Stimulated activated CD8-positive, alpha-beta memory T cell treated with anti-CD3 and anti-CD28 coated beads, Interleukin-12 subunit alpha, Interleukin-12 subunit beta, amount 100 ng/mL, for 4 hours (primary cell): ENCODE results near the gene SERPINB6.
"Not testable (repeated sequence)": the region's sequence is repeated elsewhere in the genome, so short reads cannot be mapped to it uniquely, and the experiment has no call there.

ENCODE experiments used
- DNase-seq: peaks from one replicate; pipeline ENCODE4 v3.0.0-alpha.2; 2020; ENCODE audit warnings: low read depth

The SERPINB6 gene

DNA sequence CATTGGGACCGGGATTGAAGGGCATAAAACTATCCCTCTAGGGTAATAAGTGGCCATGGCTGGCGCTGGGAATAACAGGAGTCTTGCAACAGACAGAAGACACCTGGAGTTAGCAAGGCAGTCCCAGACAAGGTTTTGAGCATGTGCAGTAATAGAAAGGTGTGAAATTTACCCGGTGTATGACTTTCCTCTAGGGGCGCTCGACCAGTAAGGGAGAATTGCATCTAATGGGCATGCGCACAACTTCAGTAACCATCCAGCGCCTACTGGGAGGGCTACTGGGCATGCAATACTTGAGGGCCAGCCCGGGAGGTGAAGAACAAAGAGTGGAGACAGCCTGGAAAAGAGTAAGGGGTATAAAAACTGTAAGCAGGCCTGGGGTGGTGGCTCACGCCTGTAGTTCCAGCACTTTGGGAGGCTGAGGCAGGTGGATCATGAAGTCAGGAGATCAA, 32.7 kb downstream of the SERPINB6 start:
- DNase-seq: no peak

DNA sequence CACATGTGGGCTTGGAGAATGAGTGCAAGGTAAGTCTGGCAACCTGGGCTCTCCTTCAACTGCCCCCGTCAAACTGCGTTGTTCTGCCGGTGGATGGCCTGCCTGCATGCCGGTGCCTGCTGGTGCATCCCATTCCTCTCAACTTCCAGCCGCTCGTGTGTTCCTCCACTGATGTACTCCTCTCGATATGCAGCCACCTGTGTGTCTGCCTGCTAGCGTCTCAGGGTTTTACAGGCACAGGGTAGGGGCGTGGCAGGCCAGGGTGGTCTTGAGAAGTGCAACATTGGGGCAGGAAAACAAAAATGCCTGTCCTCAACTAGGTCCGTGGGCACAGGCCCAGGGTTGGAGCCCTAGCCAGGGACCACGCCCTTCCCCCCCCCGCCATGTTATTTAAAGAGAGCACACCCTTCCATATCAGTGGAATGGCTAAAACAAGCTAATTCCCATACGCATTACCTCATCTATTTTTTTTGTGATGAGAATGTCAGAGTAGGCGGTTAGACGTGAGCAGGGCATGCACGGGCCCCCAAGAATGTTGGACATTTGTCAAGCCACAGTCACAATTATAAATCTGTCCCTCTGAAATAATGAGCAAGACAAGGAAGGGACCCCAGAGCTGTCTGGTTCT, 33.2 kb downstream of the SERPINB6 start:
- DNase-seq: no peak

GRCh38 chr6:2937627-2938003, 33.8 kb downstream of the SERPINB6 start:
- no peak for DNase-seq

- DNase-seq: no peak
Observed at GRCh38 chr6:2935566-2936291, 35.6 kb downstream of the SERPINB6 start.

DNA sequence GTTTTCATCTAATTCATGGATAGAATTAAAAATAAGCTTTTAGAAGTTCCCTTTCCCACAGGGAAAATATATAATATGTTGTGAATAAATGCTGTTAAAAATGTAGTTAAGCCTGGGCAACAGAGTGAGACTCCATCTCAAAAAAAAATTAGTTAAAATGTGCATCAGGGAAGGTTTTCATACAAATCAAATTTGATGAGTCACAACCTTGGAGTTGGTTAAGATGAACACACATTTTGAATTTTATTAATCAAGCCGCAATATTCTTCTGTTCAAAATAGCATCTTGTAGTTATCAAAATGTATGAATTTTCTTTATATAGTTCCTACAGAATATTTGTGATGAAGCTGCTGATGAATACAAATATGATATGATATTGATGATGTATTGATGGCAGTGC, 37.3 kb downstream of the SERPINB6 start:
- DNase-seq: no peak

- DNase-seq: not testable (repeated sequence)
Observed at GRCh38 chr6:2932911-2933310, 38.5 kb downstream of the SERPINB6 start.

DNA sequence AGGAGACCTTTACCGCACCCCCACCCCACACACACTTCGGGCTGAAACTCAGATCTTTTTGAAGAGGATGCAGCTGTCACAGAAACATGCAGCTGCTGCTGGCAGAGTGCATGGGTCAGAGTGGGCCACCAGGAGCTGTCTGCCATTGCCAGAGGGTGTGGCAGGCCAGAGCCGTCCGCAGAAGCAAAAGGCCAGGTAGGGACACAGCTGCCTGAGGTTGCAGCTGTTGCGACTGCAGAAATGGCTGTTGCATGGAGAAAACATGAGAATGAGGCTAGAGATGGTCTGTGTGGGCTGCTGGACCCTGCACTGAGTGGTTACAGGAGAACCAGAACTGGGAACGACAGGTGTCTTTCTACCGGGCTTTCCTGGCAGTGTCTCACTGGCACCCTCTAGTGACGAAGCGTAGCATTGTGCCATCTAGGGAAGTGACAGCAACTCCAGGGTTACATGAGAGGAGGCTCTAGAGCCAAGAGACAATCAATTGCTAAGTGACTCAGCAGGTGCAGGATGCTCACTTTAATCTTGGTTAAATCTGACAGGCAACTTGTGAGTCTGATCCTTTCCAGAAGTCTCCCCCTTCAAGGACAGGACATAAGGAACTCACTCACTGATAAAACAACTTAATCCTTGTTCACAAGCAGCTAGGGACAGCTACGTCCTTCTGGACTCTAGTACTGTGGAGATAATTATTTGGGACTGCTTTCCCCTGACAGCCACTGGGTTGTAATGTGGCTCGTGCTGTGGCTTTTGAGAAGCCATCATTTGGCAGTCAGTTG, 39.2 kb downstream of the SERPINB6 start:
- DNase-seq: peak; percentile 63

DNA sequence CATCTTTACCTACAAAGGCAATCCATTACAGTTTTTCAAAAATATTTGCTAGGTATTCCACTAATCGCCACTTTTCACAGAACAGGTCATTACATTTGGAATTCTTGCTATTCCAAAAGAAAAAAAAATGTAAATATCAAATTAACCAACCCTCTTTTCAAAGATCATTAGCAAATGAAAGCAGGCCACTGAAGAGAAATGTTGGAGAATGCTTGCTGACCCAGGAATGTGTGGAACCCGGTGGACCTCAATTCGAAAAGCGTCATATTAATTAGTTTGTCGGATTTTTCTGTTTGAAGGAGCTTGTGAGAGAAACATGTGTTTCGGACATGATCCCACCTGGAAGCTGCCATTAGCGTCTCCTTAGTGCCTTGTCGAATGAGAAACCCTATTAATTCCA, 40.3 kb downstream of the SERPINB6 start:
- DNase-seq: no peak

DNA sequence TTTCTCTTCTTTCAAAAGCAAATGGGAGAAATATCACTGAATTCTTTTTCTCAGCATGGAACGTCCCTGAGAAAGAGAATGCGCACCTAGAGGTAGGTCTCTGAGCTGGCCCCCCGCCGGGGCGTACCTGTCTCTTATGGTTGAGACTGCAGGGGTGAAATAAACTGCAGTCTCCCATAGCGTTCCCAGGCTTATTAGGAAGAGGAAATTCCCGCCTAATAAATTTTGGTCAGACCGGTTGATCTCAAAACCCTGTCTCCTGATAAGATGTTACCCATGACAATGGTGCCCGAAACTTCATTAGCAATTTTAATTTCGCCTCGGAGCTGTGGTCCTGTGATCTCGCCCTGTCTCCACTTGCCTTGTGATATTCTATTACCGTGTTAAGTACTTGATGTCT, 43.4 kb downstream of the SERPINB6 start:
- DNase-seq: not testable (repeated sequence)

GRCh38 chr6:2925842-2926747, 45.3 kb downstream of the SERPINB6 start:
- DNase-seq: not testable (repeated sequence)

- DNase-seq: no peak
Observed at GRCh38 chr6:2921520-2922115, 49.7 kb downstream of the SERPINB6 start.

GRCh38 chr6:2920671-2921112, 50.7 kb downstream of the SERPINB6 start:
- no peak for DNase-seq

DNA sequence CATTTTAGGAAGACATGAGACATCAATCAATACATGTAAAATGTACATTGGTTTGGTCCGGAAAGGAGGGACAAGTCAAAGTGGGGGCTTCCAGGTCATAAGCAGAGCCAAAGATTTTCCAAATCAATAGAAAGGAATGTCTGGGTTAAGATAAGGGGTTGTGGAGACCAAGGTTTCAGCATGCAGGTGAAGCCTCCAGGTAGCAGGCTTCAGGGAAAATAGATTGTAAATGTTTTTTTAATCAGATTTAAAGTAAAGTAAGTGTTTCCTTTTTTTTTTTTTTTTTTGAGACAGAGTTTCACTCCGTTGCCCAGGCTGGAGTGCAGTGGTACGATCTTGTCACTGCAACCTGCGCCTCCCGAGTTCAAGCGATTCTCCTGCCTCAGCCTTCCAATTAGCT, 51.5 kb downstream of the SERPINB6 start:
- no peak for DNase-seq

GRCh38 chr6:2919401-2919800, 52.0 kb downstream of the SERPINB6 start:
- DNase-seq: no peak

GRCh38 chr6:2918936-2919335, 52.4 kb downstream of the SERPINB6 start:
- no peak for DNase-seq

- DNase-seq: no peak
Observed at GRCh38 chr6:2917801-2918445, 53.4 kb downstream of the SERPINB6 start.

DNA sequence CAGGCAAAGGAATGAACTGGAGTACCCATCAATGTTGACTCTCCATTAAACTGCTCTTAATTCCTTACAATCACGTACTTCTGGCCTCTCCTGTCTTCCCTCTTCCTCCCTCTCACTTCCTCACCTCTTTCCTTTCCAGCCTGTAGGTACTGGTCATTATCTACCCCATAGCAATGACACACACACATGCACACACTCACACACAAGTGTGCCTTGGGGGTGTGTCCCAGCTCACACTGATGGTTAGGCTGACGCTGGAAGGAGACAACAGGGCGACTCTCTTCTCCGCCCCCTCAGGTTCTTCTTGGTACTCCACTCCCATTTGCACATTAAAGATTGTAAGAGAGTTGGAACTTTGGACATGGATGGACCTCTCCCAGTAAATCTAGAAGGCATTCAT, 54.3 kb downstream of the SERPINB6 start:
- DNase-seq: no peak

GRCh38 chr6:2916158-2916925, 55.0 kb downstream of the SERPINB6 start:
- DNase-seq: no peak

DNA sequence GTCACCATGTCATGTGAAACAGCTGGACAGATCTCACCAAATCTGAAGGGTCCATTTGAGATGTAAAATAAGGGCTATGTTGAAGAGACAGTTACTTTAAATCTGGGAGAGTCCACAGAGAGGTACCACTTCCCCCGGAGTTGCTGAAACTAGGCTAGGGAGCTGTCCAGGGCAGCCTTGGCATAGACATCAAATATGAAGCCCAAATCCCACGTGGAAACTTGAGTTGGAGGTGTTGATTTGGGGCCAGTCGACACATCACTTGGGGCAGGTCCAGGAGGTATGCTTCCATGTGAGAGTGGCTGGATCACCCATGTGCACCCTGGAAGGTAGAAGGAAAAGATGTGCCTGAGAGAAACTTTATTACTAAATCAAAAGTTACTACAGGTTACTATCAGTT, 56.2 kb downstream of the SERPINB6 start:
- no peak for DNase-seq

GRCh38 chr6:2914318-2914660, 57.1 kb downstream of the SERPINB6 start:
- DNase-seq: no peak
